IMR-90 (cell line): Measurements from ENCODE around the gene SAP30BP. TPM values are rescaled to one million over a fixed set of nuclear protein-coding genes. Genes with fewer than 3 reads are reported as not detected.

ENCODE experiments used
- ATAC-seq: fragments of 200-7000 bp; cut with Tn5 transposase; 2 replicates; pipeline ENCODE4 v1.9.1; 2020; ENCODE audit warnings: low read depth, mild to moderate bottlenecking, moderate library complexity
- BruUV-seq: library from RNA; stranded (reverse); fragments of 400-500 nt; replicated peaks from 2 replicates; lab custom pipeline; 2021; lab: Mats Ljungman, UMichigan
- CTCF ChIA-PET: fragments of 300-600 bp; formaldehyde crosslinking; extraction: SDS; loops from one replicate; lab custom pipeline; 2021; ENCODE audit warnings: antibody characterized with exemption; lab: Yijun Ruan, JAX
- POLR2A ChIA-PET: fragments of 300-600 bp; sonication (Branson Sonifier 250); formaldehyde crosslinking; loops from one replicate; lab custom pipeline; 2022; ENCODE audit warnings: antibody characterized with exemption; ENCODE audit not compliant: unreplicated experiment; lab: Charles Lee
- DNase-seq: peaks from one replicate; pipeline ENCODE4 v3.0.0; 2013
- H2AFZ ChIP-seq: replicated peaks from 2 replicates; pipeline ENCODE3; 2013; ENCODE audit warnings: low read length, mild to moderate bottlenecking; ENCODE audit not compliant: poor library complexity
- H2AK5ac ChIP-seq: 2 replicates; pipeline ENCODE4 v1.6.1; 2013; ENCODE audit warnings: low read depth, low read length, inconsistent platforms
- H2AK9ac ChIP-seq: replicated peaks from 2 replicates; pipeline ENCODE3; 2013; ENCODE audit warnings: mild to moderate bottlenecking, low read depth, low read length, moderate library complexity; ENCODE audit not compliant: poor library complexity
- H2BK120ac ChIP-seq: 2 replicates; pipeline ENCODE4 v1.6.1; 2013; ENCODE audit warnings: low read depth, low read length, inconsistent platforms
- H2BK15ac ChIP-seq: 3 replicates; pipeline ENCODE4 v1.6.1; 2013; ENCODE audit warnings: low read depth, low read length, inconsistent platforms
- H2BK20ac ChIP-seq: 2 replicates; pipeline ENCODE4 v1.6.1; 2013; ENCODE audit warnings: low read depth, mild to moderate bottlenecking, inconsistent platforms, low read length, moderate library complexity
- H2BK5ac ChIP-seq: 2 replicates; pipeline ENCODE4 v1.6.1; 2013; ENCODE audit warnings: mild to moderate bottlenecking, low read depth, low read length, inconsistent platforms; ENCODE audit not compliant: poor library complexity, severe bottlenecking
- H3K14ac ChIP-seq: replicated peaks from 2 replicates; pipeline ENCODE4 v1.6.1; 2013; ENCODE audit warnings: low read depth, low read length, inconsistent platforms
- H3K18ac ChIP-seq: 2 replicates; pipeline ENCODE4 v1.6.1; 2013; ENCODE audit warnings: low read depth, low read length, control low read depth
- H3K23ac ChIP-seq: 2 replicates; pipeline ENCODE4 v1.6.1; 2013; ENCODE audit warnings: low read depth, low read length, inconsistent platforms
- H3K27ac ChIP-seq: 2 replicates; pipeline ENCODE4 v1.5.1; 2013; ENCODE audit warnings: mild to moderate bottlenecking, control low read depth, low read length; ENCODE audit not compliant: insufficient read depth
- H3K27me3 ChIP-seq: 2 replicates; pipeline ENCODE4 v1.6.1; 2013; ENCODE audit warnings: low read length; ENCODE audit not compliant: control insufficient read depth, insufficient read depth
- H3K36me3 ChIP-seq: 2 replicates; pipeline ENCODE4 v1.6.1; 2013; ENCODE audit warnings: low read length, mixed read lengths; ENCODE audit not compliant: control insufficient read depth, insufficient read depth
- H3K4ac ChIP-seq: 2 replicates; pipeline ENCODE4 v1.6.1; 2013; ENCODE audit warnings: low read depth, low read length, inconsistent platforms
- H3K4me1 ChIP-seq: 2 replicates; pipeline ENCODE4 v1.6.1; 2013; ENCODE audit warnings: low read length, mixed read lengths; ENCODE audit not compliant: control insufficient read depth, insufficient read depth
- H3K4me2 ChIP-seq: 2 replicates; pipeline ENCODE4 v1.6.1; 2013; ENCODE audit warnings: low read depth, mild to moderate bottlenecking, control low read depth, low read length, moderate library complexity
- H3K4me3 ChIP-seq: 2 replicates; pipeline ENCODE4 v1.5.1; 2013; ENCODE audit warnings: low read depth, mild to moderate bottlenecking, control low read depth, low read length, moderate library complexity; ENCODE audit not compliant: insufficient read depth
- H3K56ac ChIP-seq: 2 replicates; pipeline ENCODE4 v1.6.1; 2013; ENCODE audit warnings: low read length, inconsistent platforms; ENCODE audit not compliant: insufficient read depth; ENCODE audit errors: extremely low read depth
- H3K79me1 ChIP-seq, 2 experiments: 2 replicates each; pipeline ENCODE4 v1.6.1; 2013; ENCODE audit warnings: low read length in 2 of 2, inconsistent platforms in 1 of 2, low read depth in 1 of 2
- H3K9ac ChIP-seq: 2 replicates; pipeline ENCODE4 v1.6.1; 2013; ENCODE audit warnings: low read depth, low read length, control low read depth
- H3K9me1 ChIP-seq: 2 replicates; pipeline ENCODE4 v1.6.1; 2013; ENCODE audit warnings: low read length, inconsistent platforms; ENCODE audit not compliant: insufficient read depth
- H3K9me3 ChIP-seq: 2 replicates; pipeline ENCODE4 v1.6.1; 2013; ENCODE audit warnings: low read length; ENCODE audit not compliant: control insufficient read depth, insufficient read depth
- H4K20me1 ChIP-seq: 2 replicates; pipeline ENCODE4 v1.6.1; 2013; ENCODE audit warnings: low read length, inconsistent platforms; ENCODE audit not compliant: insufficient read depth
- H4K5ac ChIP-seq: 2 replicates; pipeline ENCODE4 v1.6.1; 2013; ENCODE audit warnings: mild to moderate bottlenecking, low read depth, low read length, control low read depth
- H4K8ac ChIP-seq, 2 experiments: 2 replicates each; pipeline ENCODE4 v1.6.1; 2013; ENCODE audit warnings: low read depth in 2 of 2, low read length in 2 of 2, control low read depth in 1 of 2, inconsistent platforms in 1 of 2
- H4K91ac ChIP-seq: 2 replicates; pipeline ENCODE4 v1.6.1; 2013; ENCODE audit warnings: low read depth, low read length, inconsistent platforms; ENCODE audit not compliant: insufficient read depth
- BHLHE40 ChIP-seq: fragments of 150-350 bp; IDR thresholded peaks from 2 replicates; pipeline ENCODE4 v1.6.1; 2016; ENCODE audit warnings: mild to moderate bottlenecking, low read depth, low read length
- CEBPB ChIP-seq: IDR thresholded peaks from 2 replicates; pipeline ENCODE4 v1.6.1; 2012; ENCODE audit warnings: low read depth, low read length, improper control_type of control experiment
- ELK1 ChIP-seq: fragments of 150-350 bp; IDR thresholded peaks from 2 replicates; pipeline ENCODE4 v1.6.1; 2016; ENCODE audit warnings: low read depth, mild to moderate bottlenecking, low read length, moderate library complexity, borderline replicate concordance
- FOS ChIP-seq: fragments of 150-350 bp; IDR thresholded peaks from 2 replicates; pipeline ENCODE4 v1.6.1; 2016; ENCODE audit warnings: low read depth, low read length
- MAFK ChIP-seq: IDR thresholded peaks from 2 replicates; pipeline ENCODE4 v1.6.1; 2012; ENCODE audit warnings: low read depth, low read length, improper control_type of control experiment
- MAZ ChIP-seq: IDR thresholded peaks from 2 replicates; pipeline ENCODE4 v1.6.1; 2012; ENCODE audit warnings: low read depth, mild to moderate bottlenecking, low read length, improper control_type of control experiment, moderate library complexity, borderline replicate concordance
- MXI1 ChIP-seq: IDR thresholded peaks from 2 replicates; pipeline ENCODE4 v1.6.1; 2012; ENCODE audit warnings: low read depth, mild to moderate bottlenecking, low read length, moderate library complexity, borderline replicate concordance
- RAD21 ChIP-seq: IDR thresholded peaks from 2 replicates; pipeline ENCODE4 v1.6.1; 2012; ENCODE audit warnings: low read length, improper control_type of control experiment
- RFX5 ChIP-seq: IDR thresholded peaks from 2 replicates; pipeline ENCODE4 v1.8.0; 2012; ENCODE audit warnings: low read depth, mild to moderate bottlenecking, low read length, moderate library complexity
- SMC3 ChIP-seq: fragments of 150-350 bp; IDR thresholded peaks from 2 replicates; pipeline ENCODE4 v1.6.1; 2016; ENCODE audit warnings: low read depth, mild to moderate bottlenecking, antibody characterized with exemption, low read length, moderate library complexity
- WGBS, 2 experiments: methylation state at CpG; one replicate each; pipeline versions ENCODE4 v1.1.5 to v1.1.7; 2013; ENCODE audit warnings: missing lambda C conversion rate in 2 of 2; ENCODE audit not compliant: insufficient read length in 1 of 2; ENCODE audit errors: extremely low coverage in 2 of 2; 5-methylcytosine and 5-hydroxymethylcytosine counted together
- dilution Hi-C: fragments of 300-500 bp; cut with HindIII; formaldehyde crosslinking; loops from one replicate; pipeline ENCODE4 v1.14.3; 2018; ENCODE audit warnings: low sequenced_read_pairs; ENCODE audit not compliant: unreplicated experiment
- in situ Hi-C: fragments of 300-500 bp; cut with MboI; formaldehyde crosslinking; loops from 3 replicates; pipeline ENCODE4 v1.14.3; 2019; ENCODE audit warnings: low sequenced_read_pairs, inconsistent platforms, mixed read lengths
- intact Hi-C: fragments of 100-400 bp; cut with micrococcal nuclease; formaldehyde crosslinking; loops from 2 replicates; pipeline ENCODE4 v1.10.0; 2022
- polyA plus RNA-seq, 3 experiments: library from polyadenylated mRNA; depleted of rRNA; stranded (reverse); fragments of >200 nt; gene quantifications; 2 replicates each; pipeline ENCODE4 v1.2.3, GENCODE V29; 2012; ENCODE audit warnings: low replicate concordance in 1 of 3
- total RNA-seq: library from RNA; depleted of rRNA; stranded (reverse); fragments of >200 nt; gene quantifications from 2 replicates; pipeline ENCODE4 v1.2.3, GENCODE V29; 2012
- TF ChIP-seq, protein P1 (sequence below): conservative IDR thresholded peaks from 2 replicates; pipeline ENCODE4 v1.5.1; 2012; ENCODE audit warnings: mild to moderate bottlenecking, low read depth, low read length, improper control_type of control experiment

The SAP30BP gene
- total and polyA plus RNA-seq, 2 of the 4 experiments (the other 2 are of a cell fraction) = 70.4 to 139 TPM

GRCh38 chr17:75688209-75688825 lies 21.2 kb downstream of the SAP30BP start:
- H4K20me1 ChIP-seq = peaks cover 83% of the 10 kb centered on the region
- no peak overlapping the region for H3K56ac ChIP-seq
- no peak overlapping the region for H3K18ac ChIP-seq
- no peak overlapping the region for H4K91ac ChIP-seq
- peaks cover 46% of the 10 kb centered on the region for H3K9me1 ChIP-seq
- H3K27ac ChIP-seq = no peak overlapping the region
- no peak overlapping the region for H3K4ac ChIP-seq
- no peak overlapping the region for H3K4me2 ChIP-seq
- 87% methylated on average over 7 of the region's 11 CpGs; no CpG with 5 or more reads in 1 of the 2 experiments for WGBS, 2 experiments
- no peaks in the 10 kb centered on the region for H3K27me3 ChIP-seq
- H2AK9ac ChIP-seq = no peak overlapping the region
- H3K23ac ChIP-seq = no peak overlapping the region; the same call in 1 of the 2 replicates
- no peak overlapping the region for H2AFZ ChIP-seq
- in situ Hi-C loops = no loop called here
- H3K36me3 ChIP-seq = peaks cover 28% of the 10 kb centered on the region
- H3K4me1 ChIP-seq = peaks cover 20% of the 10 kb centered on the region
- DNase-seq (no peak), ATAC-seq (no peak)
- no peak overlapping the region for H2BK15ac ChIP-seq
- H2BK20ac ChIP-seq = no peak overlapping the region
- H4K8ac ChIP-seq = no peak overlapping the region
- CTCF ChIA-PET = no interaction called here
- no peak overlapping the region for H3K9ac ChIP-seq
- BruUV-seq = no TSS peak
- H3K79me1 ChIP-seq = peaks cover 66 to 98% of the 10 kb centered on the region in 2 experiments
- H4K5ac ChIP-seq = no peak overlapping the region
- POLR2A ChIA-PET = no interaction called here
- H3K9me3 ChIP-seq = no peaks in the 10 kb centered on the region
- TF ChIP-seq FOS = no peak
- no peak for TF ChIP-seq SMC3
- TF ChIP-seq ELK1 = no peak
- TF ChIP-seq, protein P1, sequence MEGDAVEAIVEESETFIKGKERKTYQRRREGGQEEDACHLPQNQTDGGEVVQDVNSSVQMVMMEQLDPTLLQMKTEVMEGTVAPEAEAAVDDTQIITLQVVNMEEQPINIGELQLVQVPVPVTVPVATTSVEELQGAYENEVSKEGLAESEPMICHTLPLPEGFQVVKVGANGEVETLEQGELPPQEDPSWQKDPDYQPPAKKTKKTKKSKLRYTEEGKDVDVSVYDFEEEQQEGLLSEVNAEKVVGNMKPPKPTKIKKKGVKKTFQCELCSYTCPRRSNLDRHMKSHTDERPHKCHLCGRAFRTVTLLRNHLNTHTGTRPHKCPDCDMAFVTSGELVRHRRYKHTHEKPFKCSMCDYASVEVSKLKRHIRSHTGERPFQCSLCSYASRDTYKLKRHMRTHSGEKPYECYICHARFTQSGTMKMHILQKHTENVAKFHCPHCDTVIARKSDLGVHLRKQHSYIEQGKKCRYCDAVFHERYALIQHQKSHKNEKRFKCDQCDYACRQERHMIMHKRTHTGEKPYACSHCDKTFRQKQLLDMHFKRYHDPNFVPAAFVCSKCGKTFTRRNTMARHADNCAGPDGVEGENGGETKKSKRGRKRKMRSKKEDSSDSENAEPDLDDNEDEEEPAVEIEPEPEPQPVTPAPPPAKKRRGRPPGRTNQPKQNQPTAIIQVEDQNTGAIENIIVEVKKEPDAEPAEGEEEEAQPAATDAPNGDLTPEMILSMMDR = no peak
- no peak for TF ChIP-seq BHLHE40
- no peak for TF ChIP-seq RFX5
- no peak for TF ChIP-seq CEBPB
- TF ChIP-seq MXI1 = no peak
- no peak for TF ChIP-seq MAFK
- TF ChIP-seq RAD21 = no peak
- TF ChIP-seq MAZ = no peak
- H3K14ac ChIP-seq = no peak overlapping the region
- H2BK120ac ChIP-seq = no peak overlapping the region
- no peak overlapping the region for H2AK5ac ChIP-seq
- dilution Hi-C loops = no loop called here
- no peak overlapping the region for H2BK5ac ChIP-seq
- intact Hi-C loops = no loop called here
- H3K4me3 ChIP-seq = no peak overlapping the region
